Fibroblast of the aortic adventitia (primary cell): ENCODE measurements around the gene ITPK1. TPM values are rescaled to one million over a fixed set of nuclear protein-coding genes. Genes with fewer than 3 reads are reported as not detected.

Experiments used
- DNase-seq: peaks from one replicate; pipeline ENCODE4 v3.0.0-alpha.2; 2010; ENCODE audit warnings: low read depth
- H3K4me3 ChIP-seq: 2 replicates; pipeline ENCODE4 v1.5.1; 2011; ENCODE audit warnings: low read depth, mild to moderate bottlenecking, control low read depth, low read length, moderate library complexity
- total RNA-seq: library from RNA; depleted of rRNA; stranded (reverse); fragments of >200 nt; gene quantifications from 2 replicates; pipeline ENCODE4 v1.2.3, GENCODE V29; 2012; ENCODE audit warnings: low replicate concordance
- TF ChIP-seq, protein P1 (sequence below): IDR thresholded peaks from 2 replicates; pipeline ENCODE4 v1.5.1; 2011; ENCODE audit warnings: mild to moderate bottlenecking, low read length, control low read depth, inconsistent platforms; ENCODE audit not compliant: insufficient read depth

Gene ITPK1
- total RNA-seq, 1 donor, result 20.1 TPM

DNA sequence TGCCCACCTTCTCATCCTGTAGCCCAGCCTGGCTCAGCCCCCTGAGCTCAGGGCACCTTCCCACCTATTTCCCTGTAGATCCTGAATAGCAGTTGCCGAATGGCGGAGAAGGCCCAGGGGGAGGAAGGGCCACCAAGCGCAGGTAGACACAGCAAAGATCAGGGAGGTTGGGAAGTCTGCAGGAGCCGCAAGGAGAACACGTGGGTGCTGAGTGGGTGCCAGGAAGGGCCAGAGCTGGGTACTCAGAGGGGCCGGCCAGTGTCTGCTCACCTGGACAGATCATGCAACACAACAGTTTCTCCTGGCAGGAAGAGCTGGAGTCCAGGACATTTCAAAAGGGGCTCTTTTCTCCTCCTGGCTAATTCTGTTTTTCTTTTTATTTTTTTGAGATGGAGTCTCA lies 162.2 kb downstream of the ITPK1 start:
- TF ChIP-seq, protein P1, sequence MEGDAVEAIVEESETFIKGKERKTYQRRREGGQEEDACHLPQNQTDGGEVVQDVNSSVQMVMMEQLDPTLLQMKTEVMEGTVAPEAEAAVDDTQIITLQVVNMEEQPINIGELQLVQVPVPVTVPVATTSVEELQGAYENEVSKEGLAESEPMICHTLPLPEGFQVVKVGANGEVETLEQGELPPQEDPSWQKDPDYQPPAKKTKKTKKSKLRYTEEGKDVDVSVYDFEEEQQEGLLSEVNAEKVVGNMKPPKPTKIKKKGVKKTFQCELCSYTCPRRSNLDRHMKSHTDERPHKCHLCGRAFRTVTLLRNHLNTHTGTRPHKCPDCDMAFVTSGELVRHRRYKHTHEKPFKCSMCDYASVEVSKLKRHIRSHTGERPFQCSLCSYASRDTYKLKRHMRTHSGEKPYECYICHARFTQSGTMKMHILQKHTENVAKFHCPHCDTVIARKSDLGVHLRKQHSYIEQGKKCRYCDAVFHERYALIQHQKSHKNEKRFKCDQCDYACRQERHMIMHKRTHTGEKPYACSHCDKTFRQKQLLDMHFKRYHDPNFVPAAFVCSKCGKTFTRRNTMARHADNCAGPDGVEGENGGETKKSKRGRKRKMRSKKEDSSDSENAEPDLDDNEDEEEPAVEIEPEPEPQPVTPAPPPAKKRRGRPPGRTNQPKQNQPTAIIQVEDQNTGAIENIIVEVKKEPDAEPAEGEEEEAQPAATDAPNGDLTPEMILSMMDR, result no peak
- no peak for DNase-seq
- no peak overlapping the region for H3K4me3 ChIP-seq

DNA sequence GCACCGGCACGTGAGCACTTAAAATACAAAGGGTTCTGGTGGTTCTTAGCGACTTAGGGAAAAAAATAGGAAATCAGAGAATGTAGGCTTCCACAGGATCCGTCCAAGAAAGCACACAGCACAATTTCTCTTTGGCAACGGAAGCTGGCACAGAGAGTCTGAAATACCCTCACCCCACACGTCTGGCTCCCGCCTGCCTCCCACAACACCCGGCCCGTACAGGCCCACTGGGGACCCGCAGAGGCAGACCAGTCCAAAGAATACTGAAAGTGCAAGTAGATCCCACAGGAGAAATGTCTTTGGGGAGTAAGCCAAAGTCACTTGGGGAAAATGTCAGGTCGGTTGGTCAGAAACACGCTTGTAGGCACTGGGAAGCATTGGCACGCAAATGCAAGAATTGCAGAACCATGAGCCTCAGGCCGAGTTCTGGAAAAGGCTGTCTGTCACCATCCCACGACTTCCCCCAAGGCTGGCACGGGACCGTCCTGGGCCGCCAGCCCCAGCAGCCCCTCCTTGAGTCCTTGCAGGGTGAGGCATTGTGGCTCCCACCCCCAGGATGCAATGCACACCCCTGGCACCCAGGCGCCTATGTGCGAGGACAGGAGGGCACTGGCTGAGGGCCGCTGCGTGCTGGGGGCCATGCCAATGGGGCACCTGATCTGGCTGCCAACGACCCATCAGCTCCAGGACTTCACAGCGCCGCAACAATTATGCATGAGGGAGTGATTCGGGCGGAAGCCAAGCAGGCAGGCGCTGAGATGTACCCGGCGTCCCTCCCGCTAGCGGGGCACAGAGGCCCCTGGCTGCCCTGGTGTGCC lies 163.0 kb downstream of the ITPK1 start:
- DNase-seq, result no peak
- TF ChIP-seq, protein P1, result no peak
- H3K4me3 ChIP-seq, result no peak overlapping the region

DNA sequence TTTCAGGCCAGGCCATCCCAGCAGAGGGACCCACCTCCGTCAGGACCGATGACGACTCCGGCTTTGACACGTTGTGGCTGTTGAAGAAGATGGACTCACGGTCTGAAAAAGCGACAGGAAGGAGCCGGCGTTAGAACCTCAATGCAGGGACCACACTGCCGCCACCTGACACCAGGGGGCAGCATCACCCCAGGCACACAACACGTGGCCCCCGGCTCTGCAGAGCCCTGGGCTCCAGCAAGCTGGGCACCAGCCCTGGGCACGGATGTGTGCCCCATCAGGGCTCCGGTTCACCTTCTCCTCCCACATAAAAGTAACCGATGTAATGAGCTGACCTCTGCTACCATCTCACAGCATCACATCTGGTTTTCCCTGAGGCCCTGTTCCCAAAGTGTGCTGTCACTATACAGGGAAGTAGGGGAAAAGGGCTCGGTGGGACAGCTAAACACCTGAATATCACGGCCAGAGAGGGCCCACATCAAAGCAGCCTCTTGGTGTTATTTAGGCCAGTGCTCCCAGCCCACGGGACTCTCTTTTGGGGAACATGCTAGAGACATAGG lies 163.7 kb downstream of the ITPK1 start:
- peak; percentile 66 for DNase-seq
- no peak overlapping the region for H3K4me3 ChIP-seq
- TF ChIP-seq, protein P1, result peak; percentile 91

DNA sequence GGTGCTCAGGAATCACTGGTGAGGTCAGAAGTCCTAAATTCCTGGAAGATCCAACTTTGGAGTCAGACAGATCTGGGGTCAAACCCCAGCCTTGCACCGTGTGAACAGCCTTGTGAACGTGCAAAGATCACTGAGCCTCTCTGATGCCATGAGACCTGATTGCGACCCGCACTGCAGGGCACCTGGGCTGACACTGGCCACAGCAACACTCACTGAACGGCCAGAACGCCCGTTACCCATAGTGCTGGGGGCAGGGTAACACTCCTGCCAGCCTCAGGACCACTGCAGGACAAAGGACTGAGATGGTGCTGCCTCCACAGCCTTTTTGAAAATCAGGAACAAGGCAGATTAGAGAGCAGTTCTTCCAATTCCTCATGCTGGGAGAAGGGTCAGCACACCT lies 164.5 kb downstream of the ITPK1 start:
- TF ChIP-seq, protein P1, result no peak
- H3K4me3 ChIP-seq, result no peak overlapping the region
- DNase-seq, result no peak

DNA sequence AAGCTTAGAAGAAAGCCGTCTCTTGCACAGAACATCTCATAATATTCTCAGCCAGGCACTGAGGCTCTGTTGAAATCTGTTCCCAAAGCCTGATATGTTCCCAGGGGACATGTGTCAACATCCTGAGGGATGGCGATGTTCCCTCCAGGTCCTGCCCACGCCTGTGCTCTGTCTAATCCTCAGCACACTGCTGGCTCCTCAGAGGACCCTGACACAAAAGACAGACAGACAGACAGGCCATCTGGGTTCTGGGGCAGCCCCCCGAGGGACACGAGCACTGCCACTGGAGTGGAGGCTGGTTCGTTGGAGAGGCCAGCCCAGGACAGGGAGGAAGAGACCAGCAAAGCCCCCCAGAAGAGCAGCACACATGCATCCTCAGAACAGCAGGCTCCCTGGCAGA lies 165.0 kb downstream of the ITPK1 start:
- H3K4me3 ChIP-seq, result no peak overlapping the region
- DNase-seq, result no peak
- TF ChIP-seq, protein P1, result no peak

DNA sequence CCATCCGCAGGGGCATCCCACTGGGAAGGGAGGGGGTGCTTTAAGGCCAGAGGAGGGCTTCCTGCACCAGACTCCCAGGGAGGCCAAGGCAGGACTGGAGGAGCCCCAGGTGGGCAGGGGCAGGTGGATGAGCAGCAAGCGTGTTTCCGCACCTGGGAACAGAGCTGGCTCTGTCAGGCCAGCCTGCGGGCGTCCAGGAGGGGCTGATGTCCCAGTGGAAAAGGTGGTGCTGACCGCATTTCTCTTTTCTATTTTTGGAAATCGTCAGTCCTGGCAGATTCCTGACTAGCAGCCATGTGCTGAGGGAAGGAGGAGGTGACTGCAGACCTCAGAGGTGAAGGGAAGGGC lies 165.6 kb downstream of the ITPK1 start:
- DNase-seq, result no peak
- TF ChIP-seq, protein P1, result no peak
- no peak overlapping the region for H3K4me3 ChIP-seq
